OCI-LY3 (cell line): ENCODE data around the gene HIBADH.

Experiments
- H2AFZ ChIP-seq: fragments of 200-600, 300-600 bp; shearing (Covaris generic); 2 replicates; pipeline ENCODE4 v1.6.0; 2014; ENCODE audit warnings: antibody characterized with exemption, low read depth, low read length
- H3K27ac ChIP-seq: fragments of 200-600, 300-600 bp; sonication (generic); 2 replicates; pipeline ENCODE4 v1.5.1; 2014; ENCODE audit warnings: mild to moderate bottlenecking, low read length, moderate library complexity, mixed read lengths
- H3K27me3 ChIP-seq: fragments of 200-600, 300-600 bp; sonication (generic); 2 replicates; pipeline ENCODE4 v1.6.1; 2014; ENCODE audit warnings: low read depth, low read length, mixed read lengths
- H3K36me3 ChIP-seq: fragments of 200-600, 300-600 bp; sonication (generic); replicated peaks from 2 replicates; pipeline ENCODE3; 2014; ENCODE audit warnings: low read depth, low read length, mixed read lengths
- H3K4me1 ChIP-seq: fragments of 300-600, 200-600 bp; sonication (generic); 2 replicates; pipeline ENCODE4 v1.6.1; 2014; ENCODE audit warnings: low read length, mixed read lengths
- H3K4me2 ChIP-seq: fragments of 200-600, 300-600 bp; sonication (generic); 2 replicates; pipeline ENCODE4 v1.6.1; 2014; ENCODE audit warnings: low read length, mixed read lengths
- H3K4me3 ChIP-seq: fragments of 300-600, 200-600 bp; sonication (generic); 2 replicates; pipeline ENCODE4 v1.5.1; 2014; ENCODE audit warnings: antibody characterized with exemption, mild to moderate bottlenecking, low read length, moderate library complexity
- H3K79me2 ChIP-seq: fragments of 300-600, 200-600 bp; shearing (Covaris generic); 2 replicates; pipeline ENCODE4 v1.6.1; 2014; ENCODE audit warnings: mild to moderate bottlenecking, low read length, mixed read lengths
- H3K9ac ChIP-seq: fragments of 300-600, 200-600 bp; shearing (Covaris generic); 2 replicates; pipeline ENCODE4 v1.6.0; 2014; ENCODE audit warnings: mild to moderate bottlenecking, low read length, moderate library complexity
- H3K9me3 ChIP-seq: fragments of 200-600, 300-600 bp; shearing (Covaris generic); 2 replicates; pipeline ENCODE4 v1.6.1; 2014; ENCODE audit warnings: low read length, mixed read lengths; ENCODE audit not compliant: insufficient read depth
- H4K20me1 ChIP-seq: fragments of 200-600, 300-600 bp; sonication (generic); 2 replicates; pipeline ENCODE4 v1.6.1; 2016; ENCODE audit warnings: low read length, mixed read lengths; ENCODE audit not compliant: insufficient read depth
- EZH2phosphoT487 ChIP-seq: fragments of 200-600 bp; shearing (Covaris generic); IDR thresholded peaks from 2 replicates; pipeline ENCODE4 v1.6.1; 2018; ENCODE audit warnings: antibody characterized with exemption, mixed run types, low read depth
- TF ChIP-seq, protein P1 (sequence below): fragments of 200-600, 300-600 bp; sonication (generic); IDR thresholded peaks from 2 replicates; pipeline ENCODE4 v1.5.1; 2014; ENCODE audit warnings: antibody characterized with exemption, low read length, low read depth

HIBADH gene

DNA sequence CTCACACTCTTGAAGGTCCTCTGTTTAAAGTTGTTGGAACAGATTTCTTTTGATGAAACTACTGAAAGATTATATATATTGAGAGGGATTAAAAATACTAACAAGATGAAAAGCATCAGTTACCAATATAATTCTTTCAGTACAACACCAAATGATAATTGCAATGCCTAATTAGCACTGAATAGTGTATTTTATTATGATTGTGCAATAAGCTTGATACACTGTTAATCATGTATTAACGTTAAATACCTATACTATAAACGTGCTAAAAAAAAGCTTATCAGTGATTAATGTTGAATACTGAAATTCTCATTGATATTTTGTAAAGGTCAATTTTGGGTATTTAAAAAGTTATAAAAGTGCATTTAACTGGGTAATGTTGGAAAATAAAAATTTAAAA, 61.5 kb downstream of the HIBADH start:
- H3K27me3 ChIP-seq, result no peaks in the 10 kb centered on the region
- H4K20me1 ChIP-seq, result no peaks in the 10 kb centered on the region
- no peaks in the 10 kb centered on the region for H3K9me3 ChIP-seq
- H3K9ac ChIP-seq, result no peak overlapping the region
- TF ChIP-seq EZH2phosphoT487, result no peak
- TF ChIP-seq, protein P1, sequence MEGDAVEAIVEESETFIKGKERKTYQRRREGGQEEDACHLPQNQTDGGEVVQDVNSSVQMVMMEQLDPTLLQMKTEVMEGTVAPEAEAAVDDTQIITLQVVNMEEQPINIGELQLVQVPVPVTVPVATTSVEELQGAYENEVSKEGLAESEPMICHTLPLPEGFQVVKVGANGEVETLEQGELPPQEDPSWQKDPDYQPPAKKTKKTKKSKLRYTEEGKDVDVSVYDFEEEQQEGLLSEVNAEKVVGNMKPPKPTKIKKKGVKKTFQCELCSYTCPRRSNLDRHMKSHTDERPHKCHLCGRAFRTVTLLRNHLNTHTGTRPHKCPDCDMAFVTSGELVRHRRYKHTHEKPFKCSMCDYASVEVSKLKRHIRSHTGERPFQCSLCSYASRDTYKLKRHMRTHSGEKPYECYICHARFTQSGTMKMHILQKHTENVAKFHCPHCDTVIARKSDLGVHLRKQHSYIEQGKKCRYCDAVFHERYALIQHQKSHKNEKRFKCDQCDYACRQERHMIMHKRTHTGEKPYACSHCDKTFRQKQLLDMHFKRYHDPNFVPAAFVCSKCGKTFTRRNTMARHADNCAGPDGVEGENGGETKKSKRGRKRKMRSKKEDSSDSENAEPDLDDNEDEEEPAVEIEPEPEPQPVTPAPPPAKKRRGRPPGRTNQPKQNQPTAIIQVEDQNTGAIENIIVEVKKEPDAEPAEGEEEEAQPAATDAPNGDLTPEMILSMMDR, result no peak
- no peaks in the 10 kb centered on the region for H3K79me2 ChIP-seq
- no peak overlapping the region for H3K4me2 ChIP-seq
- H3K4me3 ChIP-seq, result no peak overlapping the region
- H3K36me3 ChIP-seq, result no peaks in the 10 kb centered on the region
- H3K27ac ChIP-seq, result no peak overlapping the region
- H3K4me1 ChIP-seq, result no peaks in the 10 kb centered on the region
- H2AFZ ChIP-seq, result no peak overlapping the region

DNA sequence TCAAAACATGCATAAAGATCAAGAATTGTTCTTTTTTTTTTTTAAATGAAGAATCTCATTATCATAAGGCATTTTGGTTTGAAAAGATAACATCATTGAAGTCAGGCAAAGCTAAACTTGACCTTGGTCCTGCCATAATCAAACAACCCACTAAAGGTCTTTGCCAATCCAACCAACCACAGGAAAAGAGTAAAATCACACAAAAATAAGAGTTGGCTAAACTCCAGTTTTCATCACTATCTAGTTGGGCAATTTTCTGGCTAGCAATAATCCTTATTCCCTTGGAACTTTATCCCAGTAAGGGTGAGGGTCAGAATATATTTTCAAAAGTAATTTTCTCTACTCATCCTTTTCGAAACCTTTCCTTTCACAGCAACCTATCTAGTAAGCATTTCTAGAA, 62.4 kb downstream of the HIBADH start:
- Histone ChIP-seq H3K4me2 (no peak overlapping the region), H3K4me3 (no peak overlapping the region)
- TF ChIP-seq, protein P1, result no peak
- TF ChIP-seq EZH2phosphoT487, result no peak

DNA sequence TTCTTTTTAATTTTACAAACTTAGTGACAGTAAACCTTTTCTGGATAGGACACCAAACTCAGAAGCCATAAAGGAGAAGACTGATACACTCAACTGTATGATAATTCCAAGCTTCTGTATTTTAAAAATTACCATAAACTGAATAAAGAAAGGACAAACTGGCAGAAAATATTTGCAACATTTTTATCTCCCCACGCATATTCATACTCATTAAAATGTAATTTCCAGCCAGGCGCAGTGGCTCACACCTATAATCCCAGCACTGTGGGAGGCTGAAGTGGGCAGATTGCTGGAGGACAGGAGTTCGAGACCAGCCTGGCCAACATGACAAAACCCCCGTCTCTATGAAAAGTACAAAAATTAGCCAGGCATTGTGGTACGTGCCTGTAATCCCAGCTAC, 67.7 kb downstream of the HIBADH start:
- Histone ChIP-seq H3K4me3 (no peak overlapping the region), H3K27me3 (no peaks in the 10 kb centered on the region), H3K79me2 (no peaks in the 10 kb centered on the region), H2AFZ (no peak overlapping the region), H3K27ac (no peak overlapping the region), H3K36me3 (no peaks in the 10 kb centered on the region), H3K4me1 (no peaks in the 10 kb centered on the region), H3K4me2 (no peak overlapping the region), H4K20me1 (no peaks in the 10 kb centered on the region), H3K9me3 (no peaks in the 10 kb centered on the region), H3K9ac (no peak overlapping the region)
- TF ChIP-seq, protein P1, result no peak
- no peak for TF ChIP-seq EZH2phosphoT487

More for the DNA sequence above, 62.4 kb downstream of the HIBADH start:
- no peak overlapping the region for H2AFZ ChIP-seq
- H3K27me3 ChIP-seq, result no peaks in the 10 kb centered on the region
- no peaks in the 10 kb centered on the region for H3K9me3 ChIP-seq
- H4K20me1 ChIP-seq, result no peaks in the 10 kb centered on the region
- H3K4me1 ChIP-seq, result no peaks in the 10 kb centered on the region
- no peak overlapping the region for H3K27ac ChIP-seq
- no peaks in the 10 kb centered on the region for H3K79me2 ChIP-seq
- no peak overlapping the region for H3K9ac ChIP-seq
- no peaks in the 10 kb centered on the region for H3K36me3 ChIP-seq

DNA sequence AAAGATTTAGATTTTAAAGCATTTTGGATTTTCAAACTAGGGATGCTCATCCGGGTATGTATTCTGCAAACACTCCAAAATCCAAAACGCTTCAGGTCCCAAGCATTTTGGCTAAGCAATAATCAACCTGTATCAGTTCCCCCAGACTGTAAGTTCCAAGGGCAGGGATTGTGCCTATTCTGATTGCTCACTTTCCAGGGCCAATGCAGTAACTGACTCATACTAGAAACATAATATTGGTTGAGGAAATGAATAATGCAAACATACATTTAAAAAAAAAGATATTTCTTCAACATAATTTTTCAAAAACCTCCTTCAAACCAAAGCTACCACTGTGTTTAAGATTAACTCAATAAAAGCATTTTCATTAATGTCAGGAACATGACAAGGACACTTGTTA, 69.5 kb downstream of the HIBADH start:
- H3K4me3 ChIP-seq, result no peak overlapping the region
- TF ChIP-seq, protein P1, result no peak
- TF ChIP-seq EZH2phosphoT487, result no peak

More for the DNA sequence above, 69.5 kb downstream of the HIBADH start:
- H3K4me1 ChIP-seq, result no peaks in the 10 kb centered on the region
- no peak overlapping the region for H2AFZ ChIP-seq
- H3K79me2 ChIP-seq, result no peaks in the 10 kb centered on the region
- no peaks in the 10 kb centered on the region for H3K9me3 ChIP-seq
- no peaks in the 10 kb centered on the region for H3K27me3 ChIP-seq
- no peaks in the 10 kb centered on the region for H4K20me1 ChIP-seq
- H3K4me2 ChIP-seq, result no peak overlapping the region
- H3K9ac ChIP-seq, result no peak overlapping the region
- H3K27ac ChIP-seq, result no peak overlapping the region
- no peaks in the 10 kb centered on the region for H3K36me3 ChIP-seq
